ENCODE measurements around the gene C5orf22.

C5orf22 gene

GRCh38 chr5:31534527-31535046, 2.5 kb downstream of the C5orf22 start:
- Histone ChIP-seq H3K4me1 (ENCODE audit: control insufficient read depth in 2 of 2, insufficient read depth in 1 of 2, low read depth in 1 of 2, low read length in 2 of 2) (peaks cover 6 to 12% of the 10 kb centered on the region in 2 donors), H3K36me3 (replicated peaks in 1 of 2; ENCODE audit: control insufficient read depth in 2 of 2, insufficient read depth in 2 of 2, low read length in 2 of 2) (peaks cover 7 to 70% of the 10 kb centered on the region in 2 donors)
- no CpG with 5 or more reads among the region's 1 CpG for WGBS, 2 donors (ENCODE audit: extremely low coverage in 2 of 2, insufficient read length in 2 of 2, insufficient replicate concordance in 1 of 2)

GRCh38 chr5:31536873-31537272, 4.8 kb downstream of the C5orf22 start:
- H3K9ac ChIP-seq (ENCODE audit: low read depth, low read length, poor library complexity), result no peak overlapping the region
- H3K18ac ChIP-seq (ENCODE audit: low read length), result no peak overlapping the region
- H3K79me1 ChIP-seq (ENCODE audit: low read depth, low read length), result peaks cover 2% of the 10 kb centered on the region
- no peak overlapping the region for H3K4me3 ChIP-seq (ENCODE audit: low read length in 2 of 2)
- WGBS, 2 donors (ENCODE audit: extremely low coverage in 2 of 2, insufficient read length in 2 of 2, insufficient replicate concordance in 1 of 2), result no CpG with 5 or more reads among the region's 3 CpGs
- H3K9me3 ChIP-seq (replicated peaks in 1 of 2; ENCODE audit: control insufficient read depth in 2 of 2, insufficient read depth in 1 of 2, low read depth in 1 of 2, low read length in 2 of 2), result peaks cover 0 to 2% of the 10 kb centered on the region in 2 donors
- H3K4me2 ChIP-seq (ENCODE audit: insufficient read depth, low read length, poor library complexity, severe bottlenecking), result no peak overlapping the region
- H4K91ac ChIP-seq (ENCODE audit: low read depth, low read length, poor library complexity), result no peak overlapping the region
- H3K23ac ChIP-seq (ENCODE audit: low read depth, low read length, poor library complexity), result no peak overlapping the region
- H2AK5ac ChIP-seq (ENCODE audit: low read depth, low read length), result no peak overlapping the region
- H2BK12ac ChIP-seq (ENCODE audit: low read length), result no peak overlapping the region
- no peak overlapping the region for H2BK15ac ChIP-seq (ENCODE audit: low read length)
- no peak overlapping the region for H3K4ac ChIP-seq (ENCODE audit: low read length)
- H2BK5ac ChIP-seq (ENCODE audit: low read length), result no peak overlapping the region
- H4K8ac ChIP-seq (ENCODE audit: low read depth, low read length), result no peak overlapping the region
- no peaks in the 10 kb centered on the region for H3K27me3 ChIP-seq (ENCODE audit: control insufficient read depth in 3 of 3, insufficient read depth in 3 of 3, low read depth in 1 of 3, low read length in 3 of 3)
- no peak overlapping the region for H3K27ac ChIP-seq (replicated peaks; ENCODE audit: low read length)
- DNase-seq (ENCODE audit: low spot score), result no peak
- H3K14ac ChIP-seq (ENCODE audit: low read length), result no peak overlapping the region
- peaks cover 10 to 83% of the 10 kb centered on the region in 2 donors for H3K36me3 ChIP-seq (replicated peaks in 1 of 2; ENCODE audit: control insufficient read depth in 2 of 2, insufficient read depth in 2 of 2, low read length in 2 of 2)
- H2BK120ac ChIP-seq (ENCODE audit: low read depth, low read length), result no peak overlapping the region
- no peak overlapping the region for H2AFZ ChIP-seq (ENCODE audit: low read length)
- H3K4me1 ChIP-seq (ENCODE audit: control insufficient read depth in 2 of 2, insufficient read depth in 1 of 2, low read depth in 1 of 2, low read length in 2 of 2), result peaks cover 2 to 7% of the 10 kb centered on the region in 2 donors

More at GRCh38 chr5:31534527-31535046, 2.5 kb downstream of the C5orf22 start:
- Histone ChIP-seq H3K4me3 (ENCODE audit: low read length in 2 of 2) (no peak overlapping the region), H4K8ac (ENCODE audit: low read depth, low read length) (no peak overlapping the region), H2BK5ac (ENCODE audit: low read length) (no peak overlapping the region), H3K9me3 (replicated peaks in 1 of 2; ENCODE audit: control insufficient read depth in 2 of 2, insufficient read depth in 1 of 2, low read depth in 1 of 2, low read length in 2 of 2) (no peaks in the 10 kb centered on the region), H3K18ac (ENCODE audit: low read length) (no peak overlapping the region), H3K14ac (ENCODE audit: low read length) (no peak overlapping the region), H2AK5ac (ENCODE audit: low read depth, low read length) (no peak overlapping the region), H3K4ac (ENCODE audit: low read length) (no peak overlapping the region), H3K27ac (replicated peaks; ENCODE audit: low read length) (no peak overlapping the region), H2BK15ac (ENCODE audit: low read length) (no peak overlapping the region), H2AFZ (ENCODE audit: low read length) (no peak overlapping the region), H3K27me3 (ENCODE audit: control insufficient read depth in 3 of 3, insufficient read depth in 3 of 3, low read depth in 1 of 3, low read length in 3 of 3) (no peaks in the 10 kb centered on the region), H4K91ac (ENCODE audit: low read depth, low read length, poor library complexity) (no peak overlapping the region), H3K4me2 (ENCODE audit: insufficient read depth, low read length, poor library complexity, severe bottlenecking) (no peak overlapping the region), H3K9ac (ENCODE audit: low read depth, low read length, poor library complexity) (no peak overlapping the region), H2BK12ac (ENCODE audit: low read length) (no peak overlapping the region), H3K79me1 (ENCODE audit: low read depth, low read length) (peaks cover 2% of the 10 kb centered on the region), H3K23ac (ENCODE audit: low read depth, low read length, poor library complexity) (no peak overlapping the region), H2BK120ac (ENCODE audit: low read depth, low read length) (no peak overlapping the region)
- DNase-seq (ENCODE audit: low spot score), result no peak

- no peak overlapping the region for H3K18ac ChIP-seq (ENCODE audit: low read length)
- no peak overlapping the region for H3K4me2 ChIP-seq (ENCODE audit: insufficient read depth, low read length, poor library complexity, severe bottlenecking)
- H2AFZ ChIP-seq (ENCODE audit: low read length), result no peak overlapping the region
- H2BK15ac ChIP-seq (ENCODE audit: low read length), result no peak overlapping the region
- H3K36me3 ChIP-seq (replicated peaks in 1 of 2; ENCODE audit: control insufficient read depth in 2 of 2, insufficient read depth in 2 of 2, low read length in 2 of 2), result peaks cover 10 to 87% of the 10 kb centered on the region in 2 donors
- H2BK12ac ChIP-seq (ENCODE audit: low read length), result no peak overlapping the region
- no peak overlapping the region for H4K8ac ChIP-seq (ENCODE audit: low read depth, low read length)
- no peaks in the 10 kb centered on the region for H3K27me3 ChIP-seq (ENCODE audit: control insufficient read depth in 3 of 3, insufficient read depth in 3 of 3, low read depth in 1 of 3, low read length in 3 of 3)
- no peak overlapping the region for H3K4me3 ChIP-seq (ENCODE audit: low read length in 2 of 2)
- no peak for DNase-seq (ENCODE audit: low spot score)
- H3K27ac ChIP-seq (replicated peaks; ENCODE audit: low read length), result peak overlapping the region; percentile 50
- no peak overlapping the region for H3K14ac ChIP-seq (ENCODE audit: low read length)
- H2BK120ac ChIP-seq (ENCODE audit: low read depth, low read length), result no peak overlapping the region
- peaks cover 0 to 2% of the 10 kb centered on the region in 2 donors for H3K9me3 ChIP-seq (replicated peaks in 1 of 2; ENCODE audit: control insufficient read depth in 2 of 2, insufficient read depth in 1 of 2, low read depth in 1 of 2, low read length in 2 of 2)
- H2BK5ac ChIP-seq (ENCODE audit: low read length), result no peak overlapping the region
- H4K91ac ChIP-seq (ENCODE audit: low read depth, low read length, poor library complexity), result no peak overlapping the region
- H3K79me1 ChIP-seq (ENCODE audit: low read depth, low read length), result peaks cover 2% of the 10 kb centered on the region
- H3K4me1 ChIP-seq (ENCODE audit: control insufficient read depth in 2 of 2, insufficient read depth in 1 of 2, low read depth in 1 of 2, low read length in 2 of 2), result peaks cover 2 to 7% of the 10 kb centered on the region in 2 donors
- no peak overlapping the region for H2AK5ac ChIP-seq (ENCODE audit: low read depth, low read length)
- H3K23ac ChIP-seq (ENCODE audit: low read depth, low read length, poor library complexity), result no peak overlapping the region
- H3K9ac ChIP-seq (ENCODE audit: low read depth, low read length, poor library complexity), result no peak overlapping the region
- no peak overlapping the region for H3K4ac ChIP-seq (ENCODE audit: low read length)
Observed at GRCh38 chr5:31537349-31537748, 5.2 kb downstream of the C5orf22 start.

- no peak overlapping the region for H3K4ac ChIP-seq (ENCODE audit: low read length)
- no peak overlapping the region for H4K91ac ChIP-seq (ENCODE audit: low read depth, low read length, poor library complexity)
- no peak overlapping the region for H4K8ac ChIP-seq (ENCODE audit: low read depth, low read length)
- peaks cover 2% of the 10 kb centered on the region for H3K79me1 ChIP-seq (ENCODE audit: low read depth, low read length)
- H2BK5ac ChIP-seq (ENCODE audit: low read length), result no peak overlapping the region
- H3K27ac ChIP-seq (replicated peaks; ENCODE audit: low read length), result peak overlapping the region; percentile 50
- H3K4me3 ChIP-seq (ENCODE audit: low read length in 2 of 2), result no peak overlapping the region
- H2BK120ac ChIP-seq (ENCODE audit: low read depth, low read length), result no peak overlapping the region
- DNase-seq (ENCODE audit: low spot score), result peak; percentile 14
- peaks cover 0 to 2% of the 10 kb centered on the region in 2 donors for H3K9me3 ChIP-seq (replicated peaks in 1 of 2; ENCODE audit: control insufficient read depth in 2 of 2, insufficient read depth in 1 of 2, low read depth in 1 of 2, low read length in 2 of 2)
- H3K9ac ChIP-seq (ENCODE audit: low read depth, low read length, poor library complexity), result no peak overlapping the region
- no peak overlapping the region for H2BK15ac ChIP-seq (ENCODE audit: low read length)
- H3K23ac ChIP-seq (ENCODE audit: low read depth, low read length, poor library complexity), result no peak overlapping the region
- no peak overlapping the region for H2BK12ac ChIP-seq (ENCODE audit: low read length)
- no peak overlapping the region for H3K14ac ChIP-seq (ENCODE audit: low read length)
- peaks cover 10 to 92% of the 10 kb centered on the region in 2 donors for H3K36me3 ChIP-seq (replicated peaks in 1 of 2; ENCODE audit: control insufficient read depth in 2 of 2, insufficient read depth in 2 of 2, low read length in 2 of 2)
- H3K4me1 ChIP-seq (ENCODE audit: control insufficient read depth in 2 of 2, insufficient read depth in 1 of 2, low read depth in 1 of 2, low read length in 2 of 2), result peaks cover 2 to 7% of the 10 kb centered on the region in 2 donors
- no peak overlapping the region for H3K4me2 ChIP-seq (ENCODE audit: insufficient read depth, low read length, poor library complexity, severe bottlenecking)
- H3K18ac ChIP-seq (ENCODE audit: low read length), result no peak overlapping the region
- H2AK5ac ChIP-seq (ENCODE audit: low read depth, low read length), result no peak overlapping the region
- H2AFZ ChIP-seq (ENCODE audit: low read length), result no peak overlapping the region
- no CpG with 5 or more reads among the region's 4 CpGs for WGBS, 2 donors (ENCODE audit: extremely low coverage in 2 of 2, insufficient read length in 2 of 2, insufficient replicate concordance in 1 of 2)
- H3K27me3 ChIP-seq (ENCODE audit: control insufficient read depth in 3 of 3, insufficient read depth in 3 of 3, low read depth in 1 of 3, low read length in 3 of 3), result no peaks in the 10 kb centered on the region
Observed at GRCh38 chr5:31537851-31538250, 5.8 kb downstream of the C5orf22 start.

All from neuronal stem cell (in vitro differentiated cells).